Right hindlimb (tissue), 1 donor: ENCODE data around the gene PEX11G.

Experiments
- DNase-seq: peaks from one replicate; pipeline ENCODE4 v3.0.0-alpha.2; 2018

PEX11G gene

DNA sequence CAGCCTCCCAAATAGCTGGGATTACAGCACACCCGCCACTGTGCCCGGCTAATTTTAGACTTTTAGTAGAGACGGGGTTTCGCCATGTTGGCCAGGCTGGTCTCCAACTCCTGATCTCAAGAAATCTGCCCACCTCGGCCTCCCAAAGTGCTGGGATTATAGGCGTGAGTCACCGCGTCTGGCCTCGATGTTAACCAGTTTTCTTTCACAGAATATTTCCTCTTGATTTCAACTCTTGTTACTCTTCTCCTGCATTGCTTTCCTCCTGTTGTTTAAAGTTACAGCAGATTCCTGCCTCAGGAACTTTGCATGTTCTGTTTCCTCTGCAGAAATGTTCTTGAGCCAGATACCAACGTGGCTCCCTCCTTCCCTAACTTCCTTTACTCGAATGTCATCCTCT, 3.7 kb upstream of the PEX11G start:
- DNase-seq: no peak

DNA sequence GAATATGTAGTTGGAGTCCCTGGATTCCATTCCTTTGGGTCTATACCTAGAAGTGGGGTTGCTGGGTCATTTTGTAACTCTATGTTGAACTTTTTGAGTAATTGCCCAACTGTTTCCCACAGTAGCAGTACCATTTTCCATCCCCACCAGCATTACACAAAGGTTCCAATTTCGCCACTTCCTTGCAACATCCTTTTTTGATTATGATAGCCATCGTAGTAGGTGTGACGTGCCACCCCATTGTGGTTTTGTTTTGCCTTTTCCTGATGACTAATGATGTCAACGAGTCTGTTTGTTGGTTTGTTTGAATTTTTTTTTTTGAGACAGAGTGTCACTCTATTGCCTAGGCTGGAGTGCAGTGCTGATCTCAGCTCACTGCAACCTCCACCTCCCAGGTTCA, 3.3 kb upstream of the PEX11G start:
- no peak for DNase-seq

- DNase-seq: no peak
Observed at GRCh38 chr19:7489609-7490044, 792 bp upstream of the PEX11G start.

DNA sequence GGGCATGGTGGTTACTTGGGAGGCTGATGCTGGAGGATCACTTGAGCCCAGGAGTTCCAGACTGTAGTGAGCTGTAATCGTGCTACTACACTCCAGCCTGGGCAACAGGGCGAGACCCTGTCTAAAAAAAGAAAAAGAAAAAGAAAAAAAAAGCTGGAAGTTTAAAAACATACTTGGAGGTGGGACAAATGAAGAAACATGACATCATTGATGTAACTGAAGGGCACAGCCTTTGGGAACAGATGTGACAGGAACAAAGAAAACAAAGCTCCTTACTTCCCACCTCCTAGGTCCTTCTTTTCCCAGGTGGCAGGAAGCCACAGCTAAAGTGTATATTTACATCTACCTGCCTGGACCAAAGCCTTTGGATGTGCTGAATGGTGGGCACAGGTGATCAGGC, 1.9 kb downstream of the PEX11G start:
- DNase-seq: no peak

DNA sequence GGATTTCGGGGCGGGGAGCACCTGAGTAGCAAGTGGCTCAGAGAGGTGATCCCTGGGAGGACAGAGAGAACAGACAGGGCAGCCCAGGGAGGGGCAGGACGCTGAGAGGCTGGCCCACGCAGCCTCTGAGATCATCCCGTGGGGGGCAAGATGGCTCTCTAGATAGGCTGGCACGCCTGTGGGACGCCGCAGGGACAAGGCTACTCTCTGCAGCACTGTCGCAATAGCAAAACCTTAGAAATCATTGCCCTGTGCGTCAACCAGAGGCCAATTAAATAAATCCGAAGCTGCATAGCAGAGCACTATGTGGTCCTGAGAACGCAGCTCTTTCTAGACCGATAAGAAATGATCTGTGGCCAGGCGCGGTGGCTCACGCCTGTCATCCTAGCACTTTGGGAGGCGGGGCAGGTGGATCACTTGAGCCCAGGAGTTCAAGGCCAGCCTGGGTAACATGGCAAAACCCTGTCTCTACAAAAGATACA, 5.1 kb downstream of the PEX11G start:
- DNase-seq: no peak

- DNase-seq: peak; percentile 51
Observed at GRCh38 chr19:7482584-7483439, 6.0 kb downstream of the PEX11G start.

DNA sequence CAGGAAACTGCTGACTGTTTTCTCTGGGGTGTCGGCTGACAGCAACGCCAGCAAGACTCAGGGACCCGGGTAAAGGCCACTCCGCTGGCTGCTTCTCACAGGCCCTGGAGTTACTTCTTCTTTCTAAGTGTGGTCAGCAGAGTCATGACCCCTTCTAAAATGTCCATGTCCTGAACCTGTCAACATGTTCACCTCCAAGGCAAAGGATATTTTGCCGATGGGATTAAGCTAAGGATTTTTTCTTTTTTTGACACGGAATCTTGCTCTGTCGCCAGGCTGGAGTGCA, 7.9 kb downstream of the PEX11G start:
- DNase-seq: no peak

- DNase-seq: no peak
Observed at GRCh38 chr19:7480222-7480969, 8.4 kb downstream of the PEX11G start.

DNA sequence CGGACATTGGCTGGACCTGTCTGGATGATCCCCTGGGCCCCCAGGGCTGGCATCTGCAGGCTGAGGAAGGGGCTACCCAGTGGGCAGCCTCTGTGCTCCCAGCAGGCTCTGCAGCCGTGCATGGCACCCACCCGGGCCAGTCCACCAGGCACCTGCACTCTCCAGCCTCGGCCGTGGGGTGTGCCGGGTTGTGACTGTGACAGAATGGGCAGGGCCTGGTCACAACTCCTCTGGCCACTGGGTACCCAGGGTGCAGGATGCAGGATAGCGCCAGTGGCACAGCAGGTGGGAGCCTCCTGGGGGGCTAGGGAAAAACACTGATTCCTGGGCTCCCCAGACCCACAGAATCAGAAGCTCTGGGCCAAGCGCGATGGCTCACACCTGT, 10.0 kb downstream of the PEX11G start:
- DNase-seq: no peak

DNA sequence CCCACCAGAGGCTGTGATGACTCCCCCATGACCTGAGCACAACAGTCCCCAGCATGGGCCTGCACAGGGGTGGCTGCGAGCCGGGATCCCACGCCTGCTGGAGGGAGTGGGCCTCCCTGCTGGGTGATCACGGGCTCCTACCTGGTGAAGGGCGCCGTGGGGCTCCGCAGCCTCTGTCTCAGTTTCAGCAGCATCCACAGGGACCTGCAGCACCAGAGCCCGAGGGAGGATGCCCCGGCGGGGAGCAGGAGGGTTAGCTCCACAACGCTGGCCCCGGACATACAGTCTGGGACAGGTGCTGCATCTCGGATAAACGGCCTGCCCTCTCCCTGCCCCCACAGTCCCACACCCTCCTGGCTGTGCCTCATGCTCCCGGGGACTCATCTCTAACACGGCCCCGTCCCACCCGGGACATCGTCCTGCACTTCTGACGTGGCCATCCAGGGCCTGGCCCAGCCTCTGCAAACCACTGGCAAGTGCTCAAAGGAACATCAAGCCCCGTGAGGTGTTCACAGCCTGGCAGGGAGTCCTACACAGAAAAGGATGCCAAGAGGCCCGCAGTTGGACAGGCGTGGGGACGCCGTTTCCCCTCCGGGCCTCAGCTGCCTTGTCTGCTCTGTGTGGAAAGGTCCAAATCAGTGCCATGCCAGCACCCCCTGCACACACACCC, 10.5 kb downstream of the PEX11G start:
- no peak for DNase-seq

DNA sequence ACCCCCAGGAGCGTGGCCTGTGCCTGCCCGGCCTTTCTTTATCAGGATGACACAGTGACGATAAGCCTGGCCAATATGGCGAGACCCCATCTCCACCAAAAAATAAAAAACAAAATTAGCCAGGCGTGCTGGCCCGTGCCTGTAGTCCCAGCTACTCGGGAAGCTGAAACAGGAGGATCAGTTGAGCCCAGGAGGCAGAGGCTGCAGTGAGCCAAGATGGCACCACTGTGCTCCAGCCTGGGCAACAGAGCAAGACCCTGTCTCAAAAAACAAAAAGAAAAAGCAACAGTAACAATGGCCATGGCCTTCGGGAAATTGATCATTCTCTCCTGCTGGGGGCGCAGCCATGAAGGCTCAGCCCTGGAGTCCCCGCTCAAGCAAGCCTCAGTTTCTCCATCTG, 11.1 kb downstream of the PEX11G start:
- DNase-seq: no peak

DNA sequence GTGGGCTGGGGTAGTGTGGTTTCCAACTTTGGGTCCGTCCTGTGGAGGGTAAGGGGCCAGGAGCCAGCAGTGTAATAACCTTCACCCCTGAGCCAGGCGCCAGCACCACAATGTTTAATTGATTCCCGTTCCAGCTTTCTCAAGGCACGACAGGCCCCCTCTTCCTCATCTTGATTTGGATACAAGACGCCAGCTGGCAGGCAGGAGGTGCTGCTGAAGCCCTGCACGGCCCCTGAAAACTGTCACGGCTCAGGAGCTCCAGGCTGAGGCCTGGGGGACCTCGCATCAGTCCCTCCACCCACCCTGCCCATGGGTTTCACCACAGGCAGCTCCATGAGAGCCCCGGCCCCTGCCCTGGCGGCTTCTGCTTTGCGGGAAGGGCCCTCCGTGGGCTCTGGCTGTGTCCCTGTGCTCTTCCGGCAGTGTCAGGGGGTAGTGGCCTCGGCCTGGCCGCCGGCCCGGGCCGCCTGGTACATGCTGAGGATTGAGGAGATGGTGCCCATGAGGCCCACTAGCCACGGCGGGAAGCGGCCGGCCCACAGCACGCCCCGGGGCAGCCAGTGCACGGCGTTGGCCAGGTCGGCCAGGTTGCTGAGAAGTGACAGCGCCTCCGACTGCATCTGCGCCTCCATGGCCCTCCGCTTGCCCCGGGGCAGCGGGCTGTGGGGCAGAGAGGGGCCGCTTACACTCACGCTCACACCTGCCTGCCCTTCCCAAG, 11.9 kb downstream of the PEX11G start:
- no peak for DNase-seq

DNA sequence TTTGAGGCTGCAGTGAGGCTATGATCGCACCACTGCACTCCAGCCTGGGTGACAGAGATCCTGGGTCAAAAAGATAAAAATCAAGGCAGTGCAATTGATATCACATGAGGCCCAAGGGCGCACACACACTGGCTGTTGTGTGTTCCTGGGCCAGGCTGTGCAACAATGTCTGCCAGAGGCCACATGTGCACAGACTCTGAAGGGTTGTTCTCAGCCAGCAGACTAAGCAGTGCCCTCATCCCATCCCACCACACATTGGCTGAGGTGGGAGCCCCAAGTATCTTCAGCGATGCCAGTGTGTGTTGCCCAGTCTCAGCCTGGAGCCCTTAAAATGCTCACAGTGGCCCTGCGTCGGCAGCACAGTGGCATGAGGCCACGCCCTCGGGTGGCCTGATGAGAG, 12.6 kb downstream of the PEX11G start:
- DNase-seq: no peak

- DNase-seq: no peak
Observed at GRCh38 chr19:7475665-7476064, 13.2 kb downstream of the PEX11G start.

DNA sequence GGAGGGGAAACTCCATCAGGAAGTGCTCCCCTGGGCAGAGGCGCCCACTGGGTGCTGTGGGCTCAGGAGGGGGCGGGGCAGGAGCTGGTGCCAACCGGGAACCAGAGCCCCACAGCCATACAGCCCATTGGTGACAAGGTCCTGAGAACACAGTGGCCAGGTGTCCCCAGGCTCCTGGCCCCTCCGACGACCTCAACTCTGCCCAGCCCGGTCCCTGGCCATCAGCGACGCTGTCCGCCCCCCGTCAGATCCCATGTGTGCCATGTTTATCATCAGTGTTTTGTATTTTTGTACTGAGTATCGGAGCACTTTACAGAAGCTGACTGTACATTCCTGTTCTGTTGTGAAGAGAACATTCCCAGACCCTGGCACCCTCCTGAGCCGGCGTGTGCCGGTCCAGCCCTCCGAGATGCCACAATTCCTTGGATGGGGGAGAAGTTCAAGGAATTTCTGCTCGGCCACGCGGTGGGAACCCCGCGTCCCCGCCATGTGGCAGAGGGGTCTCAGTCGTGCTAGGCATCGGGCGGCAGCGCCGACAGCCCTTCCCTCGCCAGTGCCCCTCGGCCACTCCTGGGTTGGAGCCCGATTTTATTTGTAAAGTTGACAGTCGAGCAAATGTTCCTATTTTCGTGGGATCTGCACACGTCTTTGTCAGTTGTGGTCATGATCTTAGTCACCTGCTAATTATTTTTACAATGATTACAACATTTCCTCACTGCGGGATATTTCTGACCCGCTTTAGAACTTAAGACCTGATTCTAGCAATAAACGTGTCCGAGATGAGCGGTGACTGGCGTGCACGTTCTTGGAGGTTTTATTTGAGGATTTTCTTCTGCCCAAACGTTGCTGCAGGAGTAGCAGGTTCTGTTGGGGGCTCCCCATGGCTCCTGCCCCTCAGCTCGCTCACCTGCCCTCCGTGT, 16.9 kb downstream of the PEX11G start:
- no peak for DNase-seq

- no peak for DNase-seq
Observed at GRCh38 chr19:7470540-7471305, 18.1 kb downstream of the PEX11G start.

- no peak for DNase-seq
Observed at GRCh38 chr19:7469669-7470285, 19.1 kb downstream of the PEX11G start.

DNA sequence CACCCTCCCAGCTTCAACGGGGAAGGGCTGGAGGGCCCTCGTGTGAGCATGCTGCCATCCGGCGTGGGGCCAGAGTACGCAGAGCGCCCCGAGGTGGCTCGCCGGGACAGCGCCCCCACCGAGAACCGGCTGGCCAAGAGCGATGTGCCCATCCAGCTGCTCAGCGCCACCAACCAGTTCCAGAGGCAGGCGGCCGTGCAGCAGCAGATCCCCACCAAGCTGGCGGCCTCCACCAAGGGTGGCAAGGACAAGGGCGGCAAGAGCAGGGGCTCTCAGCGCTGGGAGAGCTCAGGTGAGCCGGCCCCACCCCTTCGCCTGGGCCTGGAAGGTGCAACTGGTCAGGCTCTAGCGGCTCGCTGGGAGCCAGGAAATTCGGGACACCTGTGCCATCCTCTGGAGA, 20.0 kb downstream of the PEX11G start:
- DNase-seq: no peak

- no peak for DNase-seq
Observed at GRCh38 chr19:7467009-7467989, 21.5 kb downstream of the PEX11G start.
